ENCODE results near the gene TLN1.

TLN1 gene

DNA sequence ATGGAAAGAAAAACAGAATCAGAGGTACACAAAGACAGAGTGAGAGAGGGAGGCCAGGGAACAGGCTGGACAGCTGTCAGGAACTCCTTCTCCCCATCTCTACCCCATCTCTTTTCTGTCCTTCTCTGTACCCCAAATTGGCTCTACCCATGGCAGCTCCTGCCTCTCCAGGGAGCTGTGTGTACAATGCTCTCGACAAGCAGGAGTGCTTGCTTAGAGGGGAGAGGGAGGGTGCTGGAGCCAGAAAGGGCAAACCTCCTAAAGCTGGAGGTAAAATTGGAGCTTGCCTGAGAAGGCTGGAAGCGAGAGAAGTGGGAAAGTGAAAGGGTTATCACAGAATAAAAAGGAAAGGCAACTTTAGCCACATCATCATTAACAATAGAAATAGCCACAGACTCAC, 48.7 kb downstream of the TLN1 start:
- no peak for DNase-seq

- DNase-seq: no peak
These were observed 49.3 kb downstream of the TLN1 start for GRCh38 chr9:35682520-35683315.

- DNase-seq: no peak
These were observed 49.9 kb downstream of the TLN1 start for GRCh38 chr9:35682051-35682450.

DNA sequence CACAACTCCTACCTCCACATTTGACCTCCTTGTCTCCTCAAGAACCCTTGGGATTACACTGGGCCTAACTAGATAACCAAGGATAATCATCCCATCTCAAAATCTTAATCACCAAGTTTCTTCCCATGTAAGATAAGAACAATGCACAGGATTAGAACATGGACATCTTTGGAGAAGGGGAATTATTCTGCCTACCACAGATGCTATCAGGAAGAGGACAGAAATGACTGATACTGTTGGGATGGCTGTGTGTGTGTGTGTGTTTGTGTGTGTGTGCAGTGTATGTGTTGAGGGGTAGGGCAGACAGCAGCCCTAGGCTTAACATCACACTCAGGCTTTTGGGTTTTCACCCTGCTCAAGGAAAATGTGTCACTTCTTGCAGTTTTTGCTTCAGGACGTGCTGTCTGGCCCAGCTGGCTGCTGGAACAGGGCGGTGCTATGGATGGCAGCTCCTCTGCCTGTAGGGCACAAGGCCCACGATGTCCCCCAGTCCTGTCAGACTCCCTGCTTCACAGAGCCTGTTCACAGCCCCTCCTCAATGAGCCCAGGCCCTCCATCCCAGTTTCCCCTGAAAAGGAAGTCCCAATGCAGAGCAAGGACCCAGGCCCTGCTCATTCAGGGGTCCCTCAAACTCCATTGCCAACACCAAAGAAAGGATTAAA, 50.5 kb downstream of the TLN1 start:
- DNase-seq: no peak

DNA sequence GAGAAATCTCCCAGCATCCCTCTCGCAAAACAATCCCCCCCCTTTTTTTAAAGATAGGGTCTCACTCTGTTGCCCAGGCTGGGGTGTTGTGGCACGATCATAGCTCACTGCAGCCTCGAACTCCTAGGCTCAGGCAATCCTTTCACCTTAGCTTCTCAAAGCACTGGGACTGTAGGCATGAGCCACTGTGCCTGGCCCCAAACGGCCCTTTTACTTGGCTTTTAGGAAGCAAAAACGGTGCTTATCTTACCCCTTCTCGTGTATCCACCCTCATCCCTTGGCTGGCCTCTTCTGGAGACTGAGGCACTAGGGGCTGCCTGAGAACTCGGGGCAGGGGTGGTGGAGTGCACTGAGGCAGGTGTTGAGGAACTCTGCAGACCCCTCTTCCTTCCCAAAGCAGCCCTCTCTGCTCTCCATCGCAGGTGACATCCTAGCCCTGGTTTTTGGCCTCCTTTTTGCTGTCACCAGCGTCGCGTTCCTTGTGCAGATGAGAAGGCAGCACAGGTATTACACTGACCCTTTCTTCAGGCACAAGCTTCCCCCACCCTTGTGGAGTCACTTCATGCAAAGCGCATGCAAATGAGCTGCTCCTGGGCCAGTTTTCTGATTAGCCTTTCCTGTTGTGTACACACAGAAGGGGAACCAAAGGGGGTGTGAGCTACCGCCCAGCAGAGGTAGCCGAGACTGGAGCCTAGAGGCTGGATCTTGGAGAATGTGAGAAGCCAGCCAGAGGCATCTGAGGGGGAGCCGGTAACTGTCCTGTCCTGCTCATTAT, 51.5 kb downstream of the TLN1 start:
- no peak for DNase-seq

- DNase-seq: no peak
These were observed 52.1 kb downstream of the TLN1 start for GRCh38 chr9:35679766-35680330.

- DNase-seq: no peak
These were observed 52.9 kb downstream of the TLN1 start for GRCh38 chr9:35679091-35679490.

DNA sequence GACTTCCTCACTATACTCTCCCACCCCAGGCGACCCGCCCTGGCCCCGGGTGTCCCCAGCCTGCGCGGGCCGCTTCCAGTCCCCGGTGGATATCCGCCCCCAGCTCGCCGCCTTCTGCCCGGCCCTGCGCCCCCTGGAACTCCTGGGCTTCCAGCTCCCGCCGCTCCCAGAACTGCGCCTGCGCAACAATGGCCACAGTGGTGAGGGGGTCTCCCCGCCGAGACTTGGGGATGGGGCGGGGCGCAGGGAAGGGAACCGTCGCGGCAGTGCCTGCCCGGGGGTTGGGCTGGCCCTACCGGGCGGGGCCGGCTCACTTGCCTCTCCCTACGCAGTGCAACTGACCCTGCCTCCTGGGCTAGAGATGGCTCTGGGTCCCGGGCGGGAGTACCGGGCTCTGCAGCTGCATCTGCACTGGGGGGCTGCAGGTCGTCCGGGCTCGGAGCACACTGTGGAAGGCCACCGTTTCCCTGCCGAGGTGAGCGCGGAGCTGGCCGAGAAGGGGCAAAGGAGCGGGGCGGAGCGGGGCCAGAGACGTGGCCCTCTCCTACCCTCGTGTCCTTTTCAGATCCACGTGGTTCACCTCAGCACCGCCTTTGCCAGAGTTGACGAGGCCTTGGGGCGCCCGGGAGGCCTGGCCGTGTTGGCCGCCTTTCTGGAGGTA, 56.1 kb downstream of the TLN1 start:
- DNase-seq: no peak

GRCh38 chr9:35675204-35675603, 56.8 kb downstream of the TLN1 start:
- no peak for DNase-seq

- no peak for DNase-seq
These were observed 58.0 kb downstream of the TLN1 start for GRCh38 chr9:35674025-35674361.

GRCh38 chr9:35673132-35674024, 58.6 kb downstream of the TLN1 start, which contains the start of gene CA9:
Gene CA9, plus strand, starts transcription at chr9:35673928. Its CDS starts 32 bp downstream, at chr9:35673960.
- no peak for DNase-seq

DNA sequence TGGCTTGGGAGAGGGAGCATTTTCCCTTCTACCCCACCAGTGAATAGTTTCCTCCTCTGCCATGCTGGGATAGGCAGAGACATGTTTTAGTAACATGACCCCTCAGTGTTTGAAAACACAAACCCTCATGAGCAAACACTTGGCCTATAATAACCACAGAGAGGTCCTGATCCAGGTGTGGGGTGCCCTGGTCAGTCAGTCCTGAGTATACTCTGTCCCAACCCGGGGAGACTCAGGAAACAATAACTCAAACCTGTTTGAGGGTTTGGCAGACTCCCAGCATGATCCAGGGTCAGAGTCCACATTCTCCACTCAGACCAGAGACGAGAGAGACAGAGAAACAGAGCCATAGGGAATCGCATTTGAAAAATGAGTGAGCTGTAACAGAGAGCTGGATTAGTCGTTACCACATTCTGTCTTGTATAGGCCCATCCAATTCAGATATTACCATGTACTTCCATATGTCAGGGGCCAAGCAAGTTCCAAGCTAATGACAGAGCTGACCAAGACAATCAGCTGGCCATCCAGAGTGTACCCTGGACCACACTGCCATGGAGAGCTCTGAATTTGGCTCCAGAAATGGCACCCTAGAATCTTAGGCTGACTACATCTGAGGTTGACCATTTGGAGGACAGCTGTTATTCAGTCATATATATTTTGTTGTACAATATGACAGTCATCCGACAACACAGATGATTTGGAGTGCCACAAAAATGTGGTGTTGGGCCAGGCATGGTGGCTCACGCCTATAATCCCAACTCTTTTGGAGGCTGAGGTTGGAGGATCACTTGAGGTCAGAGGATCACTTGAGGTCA, 62.5 kb downstream of the TLN1 start:
- DNase-seq: no peak

- DNase-seq: no peak
These were observed 64.1 kb downstream of the TLN1 start for GRCh38 chr9:35667939-35668338.

DNA sequence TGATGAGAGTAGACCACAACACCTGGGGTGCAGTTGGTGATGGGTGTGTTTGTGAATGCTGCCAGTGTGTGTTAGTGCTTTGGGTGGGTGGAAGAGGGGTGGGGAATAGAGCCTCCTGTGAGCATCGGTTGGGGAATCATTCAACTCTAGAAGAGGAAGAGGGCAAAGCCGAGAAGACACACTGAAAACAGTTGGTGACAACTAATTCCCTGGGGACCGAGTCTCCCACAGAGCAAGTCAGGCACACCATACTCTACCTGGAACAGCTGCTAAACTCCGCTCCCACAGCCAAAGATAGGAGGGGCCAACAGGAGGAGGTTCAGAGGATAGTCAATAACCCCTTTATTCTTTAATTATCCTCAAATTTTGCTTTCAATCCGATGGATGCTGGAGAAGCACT, 65.4 kb downstream of the TLN1 start:
- no peak for DNase-seq

DNA sequence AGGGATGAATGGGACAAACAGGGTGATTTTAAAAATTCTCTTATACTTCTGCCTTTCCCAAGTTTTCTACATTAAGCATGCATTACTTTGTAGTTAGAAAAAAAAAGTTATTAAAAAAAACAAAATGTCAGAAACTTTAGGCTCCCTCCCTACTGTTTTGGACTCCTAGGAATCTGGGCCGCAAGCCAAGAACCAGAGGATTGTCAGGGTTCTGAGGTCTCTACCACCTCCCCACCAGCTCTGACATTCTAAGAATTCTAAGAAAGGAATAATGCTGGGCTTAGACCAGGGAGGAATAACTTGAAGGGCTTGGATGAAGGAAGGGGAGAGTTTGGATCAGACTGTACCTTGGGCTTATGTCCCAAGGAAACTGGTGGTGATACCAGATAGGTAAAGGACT, 66.0 kb downstream of the TLN1 start:
- no peak for DNase-seq

GRCh38 chr9:35665471-35665818, 66.5 kb downstream of the TLN1 start:
- no peak for DNase-seq

GRCh38 chr9:35664531-35665470, 67.2 kb downstream of the TLN1 start, which contains the start of gene ARHGEF39:
Gene ARHGEF39, minus strand, starts transcription at chr9:35665195. Its CDS starts 26 bp downstream, at chr9:35665169.
- DNase-seq: peak; percentile 77

DNA sequence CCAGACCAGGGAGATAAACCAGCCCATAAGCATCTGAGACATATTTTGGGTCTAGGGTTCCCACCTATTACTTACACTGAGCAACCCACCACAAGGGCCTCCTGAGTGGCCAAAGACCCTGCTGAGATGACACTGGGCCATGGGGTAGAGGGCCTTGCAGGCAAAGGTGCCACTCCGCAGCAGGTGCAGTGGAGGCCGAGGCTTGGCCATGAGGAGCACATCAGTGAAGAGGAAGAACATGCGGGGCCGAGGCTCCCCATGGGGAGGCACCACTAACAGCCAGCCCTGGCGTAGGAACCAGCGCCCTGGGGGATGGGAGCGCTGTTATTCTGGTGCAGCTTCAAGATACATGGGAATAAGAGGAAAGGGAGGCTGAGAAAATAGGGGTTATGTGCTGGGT, 69.6 kb downstream of the TLN1 start:
- DNase-seq: no peak

DNA sequence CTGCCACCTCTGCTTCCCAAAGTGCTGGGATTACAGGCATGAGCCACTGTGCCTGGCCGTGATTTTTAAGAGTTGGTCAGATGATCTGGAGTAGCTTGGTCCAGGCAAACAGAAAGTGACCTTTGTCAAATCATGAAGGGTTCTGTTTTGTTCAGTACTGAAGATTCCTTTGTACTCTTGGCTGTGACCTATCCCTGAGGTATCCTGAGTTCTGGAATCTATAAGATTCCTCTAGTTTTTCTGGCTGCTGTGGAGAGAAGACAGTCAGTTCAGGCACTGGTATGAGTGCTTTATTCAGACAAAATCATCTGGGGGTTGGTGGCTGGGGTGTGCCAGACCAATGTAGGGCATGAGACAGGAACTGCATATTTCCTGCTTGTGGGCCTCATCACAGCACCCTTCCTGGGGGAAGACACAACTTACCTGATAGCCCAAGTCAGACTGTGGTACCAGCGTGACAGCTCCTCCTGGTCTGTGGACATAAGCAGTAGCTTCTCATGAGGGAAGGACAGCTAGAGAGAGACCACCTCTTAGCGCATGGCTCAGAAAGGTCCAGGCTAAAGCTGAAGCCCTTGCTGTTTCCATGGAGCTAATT, 70.1 kb downstream of the TLN1 start:
- no peak for DNase-seq

All from MV-4-11 (cell line).